GM12891 (cell line): ENCODE results near the gene ADAMTSL4.

Experiments used
- DNase-seq: peaks from one replicate; pipeline ENCODE4 v3.0.0; 2011; ENCODE audit warnings: low spot score; ENCODE audit not compliant: insufficient read length
- FAIRE-seq: peaks from 2 replicates; lab custom pipeline; 2011; peaks lifted over from hg19 to GRCh38; lab: Jason Lieb, UNC
- PAX5 ChIP-seq: IDR thresholded peaks from 2 replicates; pipeline ENCODE4 v1.6.1; 2011; ENCODE audit warnings: low read length, moderate library complexity, mild to moderate bottlenecking; ENCODE audit not compliant: insufficient read depth, severe bottlenecking
- POLR2A ChIP-seq: IDR thresholded peaks from 2 replicates; pipeline ENCODE4 v1.6.1; 2011; ENCODE audit warnings: low read depth, low read length, control low read depth
- POLR2AphosphoS5 ChIP-seq: IDR thresholded peaks from 2 replicates; pipeline ENCODE4 v1.6.1; 2011; ENCODE audit warnings: low read depth, low read length, control low read depth
- POU2F2 ChIP-seq: IDR thresholded peaks from 2 replicates; pipeline ENCODE4 v1.6.1; 2011; ENCODE audit warnings: low read depth, mild to moderate bottlenecking, control low read depth, low read length, moderate library complexity
- SPI1 ChIP-seq: IDR thresholded peaks from 2 replicates; pipeline ENCODE4 v1.6.1; 2011; ENCODE audit warnings: low read depth, low read length, control low read depth
- TAF1 ChIP-seq: IDR thresholded peaks from 2 replicates; pipeline ENCODE4 v1.6.1; 2011; ENCODE audit warnings: low read depth, low read length, control low read depth

ADAMTSL4 gene

GRCh38 chr1:150534002-150534401 lies 15.2 kb upstream of the ADAMTSL4 start:
- TF ChIP-seq SPI1 = no peak
- TF ChIP-seq TAF1 = no peak
- TF ChIP-seq POLR2A = no peak
- no peak for TF ChIP-seq POLR2AphosphoS5
- no peak for TF ChIP-seq POU2F2
- TF ChIP-seq PAX5 = no peak
- DNase-seq = no peak
- no peak for FAIRE-seq

DNA sequence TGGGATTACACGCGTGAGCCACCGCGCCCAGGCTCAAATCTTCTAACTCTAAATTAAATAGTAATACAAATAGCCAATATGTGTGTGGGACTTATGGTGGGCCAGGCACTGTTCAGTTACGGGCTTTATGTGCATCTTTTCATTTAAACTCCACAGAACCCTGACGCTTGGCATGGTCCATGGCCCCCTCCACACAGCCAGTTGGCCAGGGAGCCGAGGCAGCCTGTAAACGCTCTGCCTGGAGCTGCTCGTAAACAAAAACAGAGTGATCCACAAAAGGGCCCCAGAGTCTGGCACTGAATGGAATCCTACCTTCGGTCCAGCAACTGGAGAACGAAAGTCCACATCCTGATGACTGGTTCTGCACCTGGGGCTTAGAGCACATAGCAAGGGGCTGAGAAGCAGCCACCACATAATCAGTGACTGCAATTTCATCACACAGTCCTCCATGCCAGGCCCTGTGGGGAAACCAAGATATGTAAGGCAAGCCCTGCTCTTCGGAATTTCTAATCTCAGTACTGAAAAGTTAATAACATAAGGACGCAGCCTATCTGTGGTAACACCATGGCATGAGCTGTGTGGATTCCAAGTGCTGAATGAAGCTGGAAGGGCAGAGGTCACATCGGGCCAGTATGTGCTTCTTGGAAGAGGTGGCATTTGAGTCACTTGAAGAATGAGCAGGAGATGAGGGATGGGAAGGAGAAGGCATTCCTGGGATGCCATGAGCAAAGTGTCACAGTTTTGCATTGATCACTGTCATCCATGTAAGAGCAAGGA lies 13.5 kb upstream of the ADAMTSL4 start:
- TF ChIP-seq POLR2A = no peak
- TF ChIP-seq SPI1 = no peak
- DNase-seq (no peak), FAIRE-seq (no peak)

DNA sequence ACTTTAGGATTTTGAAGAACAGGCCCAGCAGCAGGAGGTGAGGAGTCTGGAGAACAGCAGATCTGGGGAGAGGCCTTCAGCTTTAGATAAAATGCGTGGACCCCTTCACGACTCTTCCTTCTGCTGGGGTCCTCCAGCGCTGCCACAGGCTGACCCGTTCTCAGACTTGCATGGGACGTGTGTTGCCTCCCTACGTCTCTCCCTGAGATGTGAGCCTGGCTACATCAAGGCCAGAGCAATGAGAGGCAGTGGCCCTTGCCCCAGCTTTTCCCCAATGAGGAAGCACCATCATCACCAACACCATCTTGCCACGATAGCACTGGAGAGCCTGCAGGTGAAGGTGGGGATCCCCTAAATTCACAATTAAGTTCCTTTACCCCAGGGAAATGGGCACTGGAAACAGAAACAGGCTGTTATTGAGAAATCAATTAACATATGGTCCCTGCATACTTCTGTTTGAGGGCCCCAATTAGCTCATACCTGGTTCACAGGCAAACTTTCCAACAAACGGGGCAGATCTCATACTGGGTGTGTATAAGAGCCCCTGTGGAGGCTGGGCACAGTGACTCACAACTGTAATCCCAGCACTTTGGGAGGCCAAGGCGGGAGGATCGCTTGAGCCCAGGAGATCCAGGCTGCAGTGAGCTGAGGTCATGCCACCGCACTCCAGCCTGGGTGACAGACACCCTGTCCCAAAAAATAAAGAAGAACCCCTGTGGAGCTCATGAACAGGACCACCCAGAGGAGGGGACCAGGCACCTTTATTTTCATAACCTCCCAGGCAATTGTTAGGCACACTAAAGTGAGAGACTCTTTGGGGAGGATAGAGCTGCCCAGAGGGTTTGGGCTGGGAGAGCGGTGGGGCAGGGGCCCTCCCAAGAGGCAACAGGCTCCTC lies 12.1 kb upstream of the ADAMTSL4 start:
- TF ChIP-seq TAF1 (no peak), POLR2AphosphoS5 (no peak), SPI1 (no peak), POU2F2 (no peak), POLR2A (no peak), PAX5 (no peak)
- FAIRE-seq (no peak), DNase-seq (no peak)

- DNase-seq = no peak
- TF ChIP-seq SPI1 = no peak
- TF ChIP-seq TAF1 = no peak
- no peak for TF ChIP-seq POLR2AphosphoS5
- TF ChIP-seq PAX5 = no peak
- TF ChIP-seq POLR2A = no peak
- TF ChIP-seq POU2F2 = no peak
- no peak for FAIRE-seq
Observed at GRCh38 chr1:150537732-150538684, 11.2 kb upstream of the ADAMTSL4 start.

DNA sequence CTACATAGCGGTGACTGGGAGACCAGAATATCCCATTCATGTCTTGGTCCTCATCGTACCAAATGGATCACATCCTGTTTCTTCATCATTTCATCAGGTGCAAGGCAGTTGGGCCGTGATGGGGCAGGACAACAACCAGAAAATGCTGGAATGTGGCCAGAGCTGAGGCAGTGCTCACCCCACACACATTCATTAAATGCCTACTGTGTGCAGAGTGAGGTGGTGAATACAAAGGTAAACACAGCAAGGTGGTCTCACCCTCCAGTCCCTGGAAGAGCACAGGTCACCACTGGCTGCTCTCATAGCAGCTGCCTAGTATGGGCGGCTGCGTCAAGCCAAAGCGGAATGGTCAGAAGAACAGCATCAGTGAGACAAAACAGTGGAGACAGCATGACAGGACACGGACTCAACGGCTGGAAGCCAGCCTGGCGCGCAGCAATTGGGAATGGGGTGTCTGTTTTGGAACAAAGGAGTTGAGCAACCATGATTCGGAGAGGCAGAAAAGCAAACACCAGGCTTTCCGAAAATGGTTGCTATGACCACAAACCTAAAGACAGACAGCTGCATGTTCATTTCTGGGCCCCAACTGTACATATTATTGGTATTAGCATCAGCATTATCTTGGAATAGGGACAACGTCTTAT lies 5.6 kb upstream of the ADAMTSL4 start:
- TF ChIP-seq SPI1 = no peak
- TF ChIP-seq POU2F2 = no peak
- no peak for TF ChIP-seq PAX5
- TF ChIP-seq TAF1 = no peak
- no peak for TF ChIP-seq POLR2A
- no peak for TF ChIP-seq POLR2AphosphoS5
- DNase-seq (no peak), FAIRE-seq (no peak)

DNA sequence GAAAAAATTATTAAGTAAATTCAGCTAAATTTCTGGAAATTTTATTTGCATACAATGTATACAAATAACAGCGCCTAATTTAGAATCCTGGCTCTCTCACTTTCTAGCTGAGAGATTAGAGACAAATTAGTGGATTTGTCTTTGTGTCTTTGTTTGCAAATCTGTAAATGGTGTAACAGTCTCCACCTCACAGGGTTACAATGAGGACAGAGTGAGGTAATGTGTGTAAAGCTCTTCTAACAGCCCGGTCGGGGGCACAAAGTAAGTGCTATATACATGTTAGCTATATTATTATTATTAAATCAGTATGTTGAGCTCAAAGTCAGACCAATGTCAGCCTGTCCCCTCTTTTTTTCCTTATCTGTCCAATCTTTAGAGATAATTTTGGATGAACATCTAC lies 5.0 kb upstream of the ADAMTSL4 start:
- TF ChIP-seq SPI1 = no peak
- FAIRE-seq = no peak
- no peak for DNase-seq

DNA sequence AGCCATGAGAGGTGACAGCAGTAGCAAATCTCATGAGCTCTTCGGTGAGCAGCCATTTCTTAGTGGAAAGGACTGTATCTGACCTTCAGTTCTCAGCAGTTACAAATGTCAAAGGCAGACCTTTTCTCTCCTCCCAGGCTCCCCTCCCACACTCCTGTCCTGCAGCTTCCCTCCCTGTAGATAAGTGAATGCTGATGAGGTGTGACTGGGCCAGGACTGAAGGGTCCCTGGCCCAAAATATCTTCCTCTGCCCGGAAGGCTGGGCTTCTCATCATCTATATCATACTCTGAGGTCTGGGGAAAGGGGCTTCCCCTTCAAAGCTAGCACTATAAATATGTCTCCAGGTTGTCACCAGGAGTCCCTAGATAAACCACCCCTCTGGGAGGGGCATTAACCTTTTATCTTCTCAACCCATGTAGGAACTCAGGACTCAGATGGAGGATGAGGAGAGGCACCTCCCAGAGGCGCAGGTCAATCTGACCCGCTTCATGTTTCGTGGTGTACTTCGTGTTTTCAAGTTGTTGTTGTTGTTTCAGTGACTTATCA lies 3.6 kb upstream of the ADAMTSL4 start:
- DNase-seq = no peak
- FAIRE-seq = no peak
- no peak for TF ChIP-seq POU2F2
- TF ChIP-seq PAX5 = no peak
- no peak for TF ChIP-seq POLR2A
- TF ChIP-seq POLR2AphosphoS5 = no peak
- no peak for TF ChIP-seq TAF1
- no peak for TF ChIP-seq SPI1

DNA sequence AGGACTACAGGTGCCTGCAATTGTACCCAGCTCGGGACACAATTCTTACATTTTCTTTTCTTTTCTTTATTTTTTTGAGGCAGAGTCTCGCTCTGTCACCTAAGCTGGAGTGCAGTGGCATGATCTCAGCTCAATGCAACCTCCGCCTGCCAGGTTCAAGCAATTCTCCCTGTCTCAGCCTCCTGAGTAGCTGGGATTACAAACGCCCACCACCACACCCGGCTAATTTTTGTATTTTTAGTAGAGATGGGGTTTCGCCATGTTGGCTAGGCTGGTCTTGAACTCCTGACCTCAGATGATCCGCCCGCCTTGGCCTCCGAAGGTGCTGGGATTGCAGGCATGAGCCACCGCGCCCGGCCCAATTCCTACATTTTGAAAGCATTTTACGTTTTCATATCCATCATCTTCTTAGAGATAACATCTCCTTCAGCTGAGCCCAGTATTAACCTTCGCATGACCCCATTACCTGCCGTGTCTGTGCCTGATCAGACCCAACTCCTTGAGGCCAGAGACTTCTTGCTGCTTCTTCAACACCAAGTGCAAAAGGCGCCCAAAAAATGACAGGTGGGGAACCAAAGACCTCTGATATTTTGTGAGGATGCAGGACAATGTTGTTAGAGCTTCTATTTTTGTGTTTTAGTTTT lies 2.8 kb upstream of the ADAMTSL4 start:
- DNase-seq (no peak), FAIRE-seq (no peak)
- no peak for TF ChIP-seq PAX5
- no peak for TF ChIP-seq POLR2AphosphoS5
- TF ChIP-seq POU2F2 = no peak
- no peak for TF ChIP-seq TAF1
- no peak for TF ChIP-seq POLR2A
- no peak for TF ChIP-seq SPI1
